IPS-15b (cell line): ENCODE results near the gene TRPM2.
"Not testable (repeated sequence)": the region's sequence is repeated elsewhere in the genome, so short reads cannot be mapped to it uniquely, and the experiment has no call there.

ENCODE experiments used
- H3K27me3 ChIP-seq: one replicate; pipeline ENCODE4 v1.6.1; 2013; ENCODE audit warnings: low read length; ENCODE audit not compliant: control insufficient read depth, insufficient read depth
- H3K36me3 ChIP-seq: one replicate; pipeline ENCODE4 v1.6.1; 2013; ENCODE audit warnings: low read length; ENCODE audit not compliant: control insufficient read depth, insufficient read depth
- H3K4me1 ChIP-seq: one replicate; pipeline ENCODE4 v1.6.1; 2013; ENCODE audit warnings: mild to moderate bottlenecking, low read length; ENCODE audit not compliant: control insufficient read depth, insufficient read depth
- H3K4me3 ChIP-seq: one replicate; pipeline ENCODE4 v1.5.1; 2013; ENCODE audit warnings: low read depth, low read length
- H3K9ac ChIP-seq: one replicate; pipeline ENCODE4 v1.6.1; 2013; ENCODE audit warnings: low read depth, mild to moderate bottlenecking, low read length
- H3K9me3 ChIP-seq: one replicate; pipeline ENCODE4 v1.6.1; 2013; ENCODE audit warnings: mild to moderate bottlenecking, low read length; ENCODE audit not compliant: control insufficient read depth, insufficient read depth

TRPM2 gene

GRCh38 chr21:44407493-44407892, 54.1 kb downstream of the TRPM2 start:
- Histone ChIP-seq H3K9me3 (no peaks in the 10 kb centered on the region), H3K4me1 (no peaks in the 10 kb centered on the region), H3K27me3 (no peaks in the 10 kb centered on the region), H3K9ac (no peak overlapping the region), H3K4me3 (no peak overlapping the region), H3K36me3 (no peaks in the 10 kb centered on the region)

GRCh38 chr21:44408226-44408625, 54.8 kb downstream of the TRPM2 start:
- no peak overlapping the region for H3K4me3 ChIP-seq
- H3K9me3 ChIP-seq = no peaks in the 10 kb centered on the region
- no peaks in the 10 kb centered on the region for H3K36me3 ChIP-seq
- no peaks in the 10 kb centered on the region for H3K27me3 ChIP-seq
- H3K4me1 ChIP-seq = no peaks in the 10 kb centered on the region
- H3K9ac ChIP-seq = no peak overlapping the region

DNA sequence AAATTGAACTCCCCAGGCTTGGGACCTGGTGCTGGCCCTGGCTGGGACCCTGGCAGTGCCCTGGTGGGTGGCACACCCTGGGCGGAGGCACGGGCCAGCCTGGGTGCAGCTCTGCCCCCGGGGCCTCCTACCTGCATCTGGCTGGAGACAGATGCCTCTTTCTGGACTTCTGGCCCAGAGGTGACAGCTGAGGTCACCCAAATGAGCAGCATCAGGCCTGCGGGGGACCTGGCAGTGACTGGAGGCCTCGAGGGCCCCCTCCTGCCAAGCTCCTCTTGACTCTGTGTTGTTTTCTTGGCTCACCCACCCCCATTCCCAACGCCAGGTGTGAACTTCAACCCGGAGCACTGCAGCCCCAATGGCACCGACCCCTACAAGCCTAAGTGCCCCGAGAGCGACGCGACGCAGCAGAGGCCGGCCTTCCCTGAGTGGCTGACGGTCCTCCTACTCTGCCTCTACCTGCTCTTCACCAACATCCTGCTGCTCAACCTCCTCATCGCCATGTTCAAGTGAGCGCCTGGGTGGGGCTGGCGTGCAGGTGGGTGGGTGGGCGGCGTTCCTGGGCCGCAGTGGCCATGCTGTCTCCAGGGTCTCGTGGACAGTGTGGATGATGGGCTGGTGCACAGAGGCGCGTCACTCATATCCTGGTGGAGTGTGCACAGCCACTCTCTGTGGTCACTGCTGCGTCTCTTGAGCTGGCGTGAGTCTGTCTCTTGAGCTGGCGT, 60.3 kb downstream of the TRPM2 start:
- Histone ChIP-seq H3K27me3 (no peaks in the 10 kb centered on the region), H3K9me3 (no peaks in the 10 kb centered on the region), H3K36me3 (no peaks in the 10 kb centered on the region), H3K4me3 (no peak overlapping the region), H3K4me1 (no peaks in the 10 kb centered on the region), H3K9ac (no peak overlapping the region)

- Histone ChIP-seq H3K4me1 (no peaks in the 10 kb centered on the region), H3K9ac (no peak overlapping the region), H3K27me3 (no peaks in the 10 kb centered on the region), H3K36me3 (no peaks in the 10 kb centered on the region), H3K4me3 (no peak overlapping the region), H3K9me3 (no peaks in the 10 kb centered on the region)
Measured at GRCh38 chr21:44414291-44415072, 61.1 kb downstream of the TRPM2 start.

GRCh38 chr21:44415073-44416025, 61.9 kb downstream of the TRPM2 start:
- H3K27me3 ChIP-seq = no peaks in the 10 kb centered on the region
- no peaks in the 10 kb centered on the region for H3K9me3 ChIP-seq
- H3K9ac ChIP-seq = no peak overlapping the region
- no peak overlapping the region for H3K4me3 ChIP-seq
- no peaks in the 10 kb centered on the region for H3K4me1 ChIP-seq
- H3K36me3 ChIP-seq = no peaks in the 10 kb centered on the region

DNA sequence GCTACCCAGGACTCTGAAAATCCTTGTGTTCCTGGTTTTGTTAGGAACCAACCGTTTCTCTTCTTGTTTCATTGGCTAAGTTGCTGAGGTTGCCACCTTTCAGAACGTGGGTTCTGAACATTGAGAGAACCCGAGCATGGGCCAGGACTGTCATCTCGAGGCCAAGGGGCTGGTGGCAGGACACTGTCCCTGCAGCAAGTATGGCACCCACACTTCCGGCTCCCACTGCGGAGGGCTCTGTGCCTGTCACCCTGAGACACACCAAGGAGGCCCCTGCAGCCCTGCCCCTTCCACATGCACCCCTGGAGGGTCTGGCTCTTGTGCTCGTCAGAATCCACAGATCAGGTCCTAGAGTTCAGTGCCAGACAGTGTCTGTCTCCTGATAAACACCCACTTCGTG, 62.8 kb downstream of the TRPM2 start:
- H3K27me3 ChIP-seq = no peaks in the 10 kb centered on the region
- no peaks in the 10 kb centered on the region for H3K9me3 ChIP-seq
- no peak overlapping the region for H3K9ac ChIP-seq
- no peaks in the 10 kb centered on the region for H3K36me3 ChIP-seq
- no peaks in the 10 kb centered on the region for H3K4me1 ChIP-seq
- H3K4me3 ChIP-seq = no peak overlapping the region

- not testable (repeated sequence) for H3K9me3 ChIP-seq, H3K36me3 ChIP-seq, H3K27me3 ChIP-seq, H3K4me3 ChIP-seq, H3K9ac ChIP-seq, H3K4me1 ChIP-seq
Measured at GRCh38 chr21:44417621-44418107, 64.2 kb downstream of the TRPM2 start.

- H3K36me3 ChIP-seq = no peaks in the 10 kb centered on the region
Measured at GRCh38 chr21:44418108-44418875, 64.9 kb downstream of the TRPM2 start.

DNA sequence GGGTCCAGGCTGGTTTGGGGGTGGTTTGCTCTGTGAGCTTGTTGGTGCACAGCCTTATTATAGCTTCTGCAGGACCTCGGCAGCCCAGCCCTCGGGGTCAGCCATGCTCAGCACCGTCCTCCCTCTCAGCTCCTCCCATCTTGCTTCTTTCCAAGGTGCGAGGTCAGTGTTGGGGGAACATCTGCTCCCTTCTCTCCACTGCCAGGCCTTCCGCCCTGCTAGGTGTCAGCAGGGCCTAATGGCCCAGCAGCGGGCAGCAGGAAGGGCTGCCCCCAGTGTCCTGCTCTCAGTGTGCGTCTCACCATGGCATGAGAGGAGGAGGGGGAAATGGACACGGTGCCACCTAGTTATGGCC, 65.4 kb downstream of the TRPM2 start:
- no peaks in the 10 kb centered on the region for H3K9me3 ChIP-seq
- H3K27me3 ChIP-seq = no peaks in the 10 kb centered on the region
- H3K36me3 ChIP-seq = no peaks in the 10 kb centered on the region
- no peak overlapping the region for H3K9ac ChIP-seq
- H3K4me3 ChIP-seq = no peak overlapping the region
- no peaks in the 10 kb centered on the region for H3K4me1 ChIP-seq

More at GRCh38 chr21:44418108-44418875, 64.9 kb downstream of the TRPM2 start:
- no peaks in the 10 kb centered on the region for H3K27me3 ChIP-seq
- no peak overlapping the region for H3K9ac ChIP-seq
- no peaks in the 10 kb centered on the region for H3K9me3 ChIP-seq
- H3K4me3 ChIP-seq = no peak overlapping the region
- H3K4me1 ChIP-seq = no peaks in the 10 kb centered on the region

DNA sequence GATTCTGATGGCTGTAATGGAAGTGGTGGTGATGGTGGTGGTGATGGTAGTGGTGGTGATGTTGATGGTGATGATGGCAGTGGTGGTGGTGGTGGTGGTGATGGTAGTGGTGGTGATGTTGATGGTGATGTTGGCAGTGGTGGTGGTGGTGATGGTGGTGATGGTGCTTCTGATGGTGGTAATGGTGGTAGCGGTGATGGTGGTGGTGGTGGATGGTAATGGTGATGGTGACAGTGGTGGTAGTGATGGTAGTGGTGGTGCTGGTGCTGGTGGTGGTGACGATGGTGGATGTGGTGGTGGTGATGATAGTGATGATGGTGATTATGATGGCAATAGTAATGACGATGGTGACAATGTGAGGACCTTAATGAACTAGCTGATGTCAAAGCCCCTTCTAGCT, 66.3 kb downstream of the TRPM2 start:
- Histone ChIP-seq H3K27me3 (no peaks in the 10 kb centered on the region), H3K36me3 (no peaks in the 10 kb centered on the region), H3K4me1 (no peaks in the 10 kb centered on the region), H3K9ac (no peak overlapping the region), H3K4me3 (no peak overlapping the region), H3K9me3 (no peaks in the 10 kb centered on the region)
